GM23338 (cell line): ENCODE results near the gene ATF3. TPM values are rescaled to one million over a fixed set of nuclear protein-coding genes. Genes with fewer than 3 reads are reported as not detected.

Experiments used
- ATAC-seq: fragments of 200-7000 bp; cut with Tn5 transposase; 3 replicates; pipeline ENCODE4 v1.9.1; 2020
- DNase-seq: peaks from one replicate; pipeline ENCODE4 v3.0.0-alpha.2; 2015; ENCODE audit warnings: low spot score
- H2AFZ ChIP-seq: fragments of 200-600 bp; sonication (generic); 2 replicates; pipeline ENCODE4 v1.8.0; 2016; ENCODE audit warnings: antibody characterized with exemption, mild to moderate bottlenecking, moderate library complexity
- H3F3A ChIP-seq: fragments of 200-600 bp; sonication (generic); replicated peaks from 2 replicates; pipeline ENCODE4 v1.8.0; 2017; ENCODE audit warnings: antibody characterized with exemption, mixed run types, low read depth
- H3K27ac ChIP-seq: fragments of 200-600 bp; sonication (generic); 2 replicates; pipeline ENCODE4 v1.6.1; 2016; ENCODE audit warnings: low read depth
- H3K27me3 ChIP-seq: fragments of 200-600 bp; sonication (generic); 2 replicates; pipeline ENCODE4 v1.8.0; 2016; ENCODE audit warnings: mild to moderate bottlenecking, mixed run types, moderate library complexity; ENCODE audit not compliant: insufficient read depth
- H3K36me3 ChIP-seq: fragments of 200-600 bp; sonication (generic); 2 replicates; pipeline ENCODE4 v1.8.0; 2016; ENCODE audit warnings: mild to moderate bottlenecking; ENCODE audit not compliant: insufficient read depth
- H3K4me1 ChIP-seq: fragments of 200-600 bp; sonication (generic); 2 replicates; pipeline ENCODE4 v1.8.0; 2016; ENCODE audit warnings: mild to moderate bottlenecking, moderate library complexity; ENCODE audit not compliant: insufficient read depth
- H3K4me2 ChIP-seq: fragments of 200-600 bp; sonication (generic); 2 replicates; pipeline ENCODE4 v1.7.1; 2017; ENCODE audit warnings: mixed run types
- H3K4me3 ChIP-seq: fragments of 200-600 bp; sonication (generic); 2 replicates; pipeline ENCODE4 v1.6.1; 2016; ENCODE audit warnings: mixed run types
- H3K79me2 ChIP-seq: fragments of 200-600 bp; sonication (generic); replicated peaks from 2 replicates; pipeline ENCODE4 v1.8.0; 2017; ENCODE audit warnings: mild to moderate bottlenecking; ENCODE audit not compliant: insufficient read depth
- H3K9me2 ChIP-seq: fragments of 200-600 bp; sonication (generic); 2 replicates; pipeline ENCODE4 v1.8.0; 2017; ENCODE audit not compliant: insufficient read depth
- H4K20me1 ChIP-seq: fragments of 200-600 bp; sonication (generic); replicated peaks from 2 replicates; pipeline ENCODE4 v1.8.0; 2017; ENCODE audit warnings: mild to moderate bottlenecking; ENCODE audit not compliant: insufficient read depth
- H3K27ac Mint-ChIP-seq: 2 replicates; pipeline ENCODE4 v1.8.0; 2020; ENCODE audit warnings: inconsistent platforms, mild to moderate bottlenecking, moderate library complexity, mixed read lengths
- H3K27me3 Mint-ChIP-seq: 3 replicates; pipeline ENCODE4 v1.8.0; 2022; ENCODE audit warnings: low read depth, mild to moderate bottlenecking, moderate library complexity, mixed read lengths, inconsistent platforms; ENCODE audit not compliant: insufficient read depth, poor library complexity
- H3K36me3 Mint-ChIP-seq: 3 replicates; pipeline ENCODE4 v1.8.0; 2021; ENCODE audit warnings: low read depth, mild to moderate bottlenecking, inconsistent platforms, moderate library complexity, mixed read lengths
- H3K4me1 Mint-ChIP-seq: 3 replicates; pipeline ENCODE4 v1.8.0; 2020; ENCODE audit warnings: mild to moderate bottlenecking, inconsistent platforms, mixed read lengths
- H3K4me3 Mint-ChIP-seq: 3 replicates; pipeline ENCODE4 v1.8.0; 2021; ENCODE audit warnings: moderate library complexity, mild to moderate bottlenecking, inconsistent platforms, mixed read lengths
- H3K9me3 Mint-ChIP-seq: 3 replicates; pipeline ENCODE4 v1.8.0; 2020; ENCODE audit warnings: moderate library complexity, mild to moderate bottlenecking, inconsistent platforms, mixed read lengths
- CREB1 ChIP-seq: fragments of 250-450 bp; sonication (Bioruptor Pico); IDR thresholded peaks from 2 replicates; pipeline ENCODE4 v1.5.0; 2020; ENCODE audit warnings: low read depth, mild to moderate bottlenecking, moderate library complexity
- ETS1 ChIP-seq: IDR thresholded peaks from 2 replicates; pipeline ENCODE4 v1.6.1; 2016; ENCODE audit warnings: antibody characterized with exemption
- EZH2 ChIP-seq: fragments of 200-600 bp; sonication (generic); IDR thresholded peaks from one replicate; pipeline ENCODE4 v1.8.0; 2017; ENCODE audit warnings: antibody characterized with exemption, mild to moderate bottlenecking, low read depth; ENCODE audit not compliant: unreplicated experiment
- EZH2phosphoT487 ChIP-seq: fragments of 200-600 bp; sonication (generic); IDR thresholded peaks from one replicate; pipeline ENCODE4 v1.8.1; 2018; ENCODE audit warnings: antibody characterized with exemption; ENCODE audit not compliant: unreplicated experiment
- JUNB ChIP-seq: IDR thresholded peaks from one replicate; pipeline ENCODE4 v1.6.1; 2016; ENCODE audit warnings: antibody characterized with exemption; ENCODE audit not compliant: unreplicated experiment
- NANOG ChIP-seq: IDR thresholded peaks from 2 replicates; pipeline ENCODE4 v1.6.1; 2016; ENCODE audit warnings: antibody characterized with exemption, borderline replicate concordance
- REST ChIP-seq: IDR thresholded peaks from one replicate; pipeline ENCODE4 v1.6.1; 2018; ENCODE audit warnings: antibody characterized with exemption; ENCODE audit not compliant: unreplicated experiment
- ZNF114 ChIP-seq: fragments of 250-450 bp; sonication (Bioruptor Pico); IDR thresholded peaks from 2 replicates; pipeline ENCODE4 v1.5.0; 2020; ENCODE audit warnings: mild to moderate bottlenecking, moderate library complexity
- ZNF331 ChIP-seq: fragments of 250-450 bp; sonication (Bioruptor Pico); IDR thresholded peaks from 2 replicates; pipeline ENCODE4 v1.5.0; 2020; ENCODE audit warnings: low read depth, mild to moderate bottlenecking, moderate library complexity
- ZNF462 ChIP-seq: fragments of 250-450 bp; sonication (Bioruptor Pico); IDR thresholded peaks from 2 replicates; pipeline ENCODE4 v1.5.0; 2020; ENCODE audit warnings: mild to moderate bottlenecking, moderate library complexity
- polyA plus RNA-seq: library from polyadenylated mRNA; unstranded; fragments of >200 nt; fragmentation: Nextera tagmentation; extraction: Ambion mirVana; gene quantifications from 2 replicates; pipeline ENCODE4 v1.2.1, GENCODE V29; 2016
- total RNA-seq: library from RNA; depleted of rRNA; stranded (reverse); fragments of >200 nt; shearing (Covaris generic); gene quantifications from 2 replicates; pipeline ENCODE4 v1.2.3, GENCODE V29; 2014

The ATF3 gene
- total and polyA plus RNA-seq, 2 experiments from 2014 or later = 12.6 to 17.2 TPM

- no peak for TF ChIP-seq ETS1
- no peak for TF ChIP-seq CREB1 (CRISPR knock-in tag)
- no peak for TF ChIP-seq JUNB
- TF ChIP-seq REST = no peak
These were observed 35.3 kb downstream of the ATF3 start (continued) for GRCh38 chr1:212643877-212644276.

GRCh38 chr1:212644866-212645545 lies 36.4 kb downstream of the ATF3 start:
- Histone ChIP-seq H3K4me2 (no peak overlapping the region), H3K4me3 (no peak overlapping the region), H3F3A (no peaks in the 10 kb centered on the region), H3K4me1 (no peaks in the 10 kb centered on the region), H3K36me3 (no peaks in the 10 kb centered on the region), H3K9me2 (peaks cover 3% of the 10 kb centered on the region; the same call in 1 of the 2 replicates), H3K79me2 (no peaks in the 10 kb centered on the region), H2AFZ (no peak overlapping the region), H4K20me1 (no peaks in the 10 kb centered on the region), H3K27me3 (no peaks in the 10 kb centered on the region), H3K27ac (no peak overlapping the region)
- Mint-ChIP-seq H3K4me1 (no peaks in the 10 kb centered on the region), H3K36me3 (no peaks in the 10 kb centered on the region), H3K9me3 (no peaks in the 10 kb centered on the region), H3K4me3 (no peak overlapping the region), H3K27me3 (peaks cover 3% of the 10 kb centered on the region), H3K27ac (no peak overlapping the region)
- DNase-seq (no peak), ATAC-seq (no peak)
- TF ChIP-seq CREB1 (CRISPR knock-in tag) = no peak
- no peak for TF ChIP-seq REST
- TF ChIP-seq NANOG = no peak
- no peak for TF ChIP-seq EZH2
- no peak for TF ChIP-seq ZNF462
- no peak for TF ChIP-seq ZNF114
- TF ChIP-seq ZNF331 (CRISPR knock-in tag) = no peak
- TF ChIP-seq EZH2phosphoT487 = no peak
- no peak for TF ChIP-seq JUNB
